GM19455 (cell line): Measurements from ENCODE around the gene PSMC3IP.
A peak's percentile ranks its signal among the peaks of the same experiment; 100 is the strongest.

ENCODE experiments used
- ATAC-seq: cut with Tn5 transposase; IDR thresholded peaks from one replicate; pipeline ENCODE4 v1.9.1; 2021; ENCODE audit not compliant: unreplicated experiment

The PSMC3IP gene

GRCh38 chr17:42586514-42587230 lies 9.1 kb upstream of the PSMC3IP start:
- ATAC-seq, result no peak

GRCh38 chr17:42585353-42585752 lies 7.8 kb upstream of the PSMC3IP start:
- no peak for ATAC-seq

DNA sequence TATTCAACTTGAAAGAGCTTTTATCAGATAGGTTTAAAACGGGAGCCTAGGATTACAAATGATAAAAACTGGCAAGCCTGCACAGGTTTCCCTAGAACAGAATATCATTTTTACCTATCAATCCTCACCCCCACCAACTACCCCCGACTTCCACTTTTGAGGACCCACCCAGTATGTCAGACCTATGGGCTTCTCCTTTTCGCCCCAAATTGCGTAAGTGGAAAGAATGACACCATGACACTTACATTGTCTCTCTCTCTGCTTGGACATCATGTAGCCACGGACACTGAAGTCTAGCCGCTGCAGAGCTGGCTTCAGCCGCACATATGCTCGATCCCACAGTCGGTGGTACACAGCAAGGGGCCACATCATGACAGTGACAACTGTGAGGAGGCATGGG lies 7.4 kb upstream of the PSMC3IP start:
- ATAC-seq, result no peak

- no peak for ATAC-seq
These were observed 4.3 kb upstream of the PSMC3IP start for GRCh38 chr17:42581744-42582270.

GRCh38 chr17:42579794-42580551 lies 2.4 kb upstream of the PSMC3IP start:
- no peak for ATAC-seq

- ATAC-seq, result peak; percentile 53
These were observed 847 bp upstream of the PSMC3IP start for GRCh38 chr17:42578282-42578869.

- ATAC-seq, result no peak
These were observed 393 bp downstream of the PSMC3IP start for GRCh38 chr17:42577140-42577531.

- no peak for ATAC-seq
These were observed 3.1 kb downstream of the PSMC3IP start for GRCh38 chr17:42574463-42574862.

DNA sequence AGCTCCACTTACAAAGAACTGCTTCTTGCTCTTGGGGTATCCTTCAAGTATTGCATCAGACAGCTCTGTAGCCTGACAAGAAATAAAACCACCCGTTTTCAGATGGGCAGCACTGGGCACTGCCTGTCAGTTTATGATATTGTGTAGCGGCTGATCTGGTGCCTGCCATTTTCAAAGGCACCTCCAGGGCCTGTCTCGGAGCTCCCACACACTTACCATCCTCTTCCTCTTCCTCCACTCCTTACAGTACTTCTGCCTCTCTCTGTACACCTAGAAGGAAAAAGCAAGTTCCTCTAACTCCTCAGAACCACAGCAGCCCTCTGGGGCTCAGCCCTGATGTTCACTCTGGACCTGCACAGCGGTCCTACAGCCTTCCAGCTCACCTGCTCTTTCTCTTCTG lies 4.4 kb downstream of the PSMC3IP start:
- no peak for ATAC-seq

GRCh38 chr17:42571435-42572225 lies 5.9 kb downstream of the PSMC3IP start:
- no peak for ATAC-seq

GRCh38 chr17:42568341-42569111 lies 9.0 kb downstream of the PSMC3IP start:
- no peak for ATAC-seq

GRCh38 chr17:42566883-42567573 lies 10.5 kb downstream of the PSMC3IP start, which contains the start of gene MLX:
Gene MLX, plus strand, starts transcription at chr17:42567100. Its CDS starts 25 bp downstream, at chr17:42567125.
- ATAC-seq, result peak; percentile 42

- no peak for ATAC-seq
These were observed 11.2 kb downstream of the PSMC3IP start for GRCh38 chr17:42566215-42566882.

- ATAC-seq, result no peak
These were observed 11.9 kb downstream of the PSMC3IP start for GRCh38 chr17:42565523-42566214.

- no peak for ATAC-seq
These were observed 12.6 kb downstream of the PSMC3IP start for GRCh38 chr17:42564815-42565522.

GRCh38 chr17:42563950-42564349 lies 13.6 kb downstream of the PSMC3IP start:
- no peak for ATAC-seq

- no peak for ATAC-seq
These were observed 14.0 kb downstream of the PSMC3IP start for GRCh38 chr17:42563543-42563942.

GRCh38 chr17:42563143-42563509 lies 14.4 kb downstream of the PSMC3IP start:
- ATAC-seq, result no peak
